IMR-90 (cell line): ENCODE results near the gene RASSF7.

ENCODE experiments used
- FOS ChIP-seq: fragments of 150-350 bp; IDR thresholded peaks from 2 replicates; pipeline ENCODE4 v1.6.1; 2016; ENCODE audit warnings: low read depth, low read length
- MXI1 ChIP-seq: IDR thresholded peaks from 2 replicates; pipeline ENCODE4 v1.6.1; 2012; ENCODE audit warnings: low read depth, mild to moderate bottlenecking, low read length, moderate library complexity, borderline replicate concordance
- POLR2A ChIP-seq: IDR thresholded peaks from 2 replicates; pipeline ENCODE4 v1.6.1; 2012; ENCODE audit warnings: mild to moderate bottlenecking, low read depth, low read length
- RAD21 ChIP-seq: IDR thresholded peaks from 2 replicates; pipeline ENCODE4 v1.6.1; 2012; ENCODE audit warnings: low read length, improper control_type of control experiment
- RFX5 ChIP-seq: IDR thresholded peaks from 2 replicates; pipeline ENCODE4 v1.8.0; 2012; ENCODE audit warnings: low read depth, mild to moderate bottlenecking, low read length, moderate library complexity
- TF ChIP-seq, protein P1 (sequence below): conservative IDR thresholded peaks from 2 replicates; pipeline ENCODE4 v1.5.1; 2012; ENCODE audit warnings: mild to moderate bottlenecking, low read depth, low read length, improper control_type of control experiment
- TF ChIP-seq, protein P2 (sequence below): fragments of 150-350 bp; IDR thresholded peaks from 2 replicates; pipeline ENCODE4 v1.6.1; 2017; ENCODE audit warnings: mild to moderate bottlenecking, antibody characterized with exemption, low read length, low read depth

DNA sequence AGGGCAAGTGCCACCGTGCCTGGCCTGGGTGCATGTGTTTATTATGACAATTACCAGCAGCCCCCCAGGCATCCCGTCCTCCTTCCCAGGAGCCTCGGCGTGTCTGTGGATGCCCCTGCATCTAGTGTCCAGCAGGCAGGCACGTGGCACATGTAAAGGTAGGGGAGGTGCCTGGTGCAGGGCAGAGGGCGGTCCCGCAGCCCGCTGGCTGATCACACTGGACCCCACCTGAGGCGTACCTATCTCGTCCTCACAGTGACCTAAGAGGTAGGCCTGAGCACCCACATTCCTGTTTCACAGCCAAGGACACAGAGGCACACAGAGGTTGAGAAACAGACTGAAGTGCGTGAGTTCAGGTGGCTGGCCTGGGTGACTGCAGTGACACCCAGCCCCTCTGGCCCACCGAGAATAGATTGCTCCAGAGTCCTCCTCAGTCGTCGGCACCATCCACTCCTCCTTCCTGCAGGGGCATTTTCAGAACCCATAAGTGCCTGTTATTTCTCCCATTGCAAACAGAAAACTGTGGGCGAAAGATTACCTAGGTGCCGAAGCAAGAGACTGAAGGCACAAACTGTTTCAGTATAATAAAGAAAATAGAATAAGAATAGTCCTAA, 12.5 kb downstream of the RASSF7 start:
- TF ChIP-seq, protein P1, sequence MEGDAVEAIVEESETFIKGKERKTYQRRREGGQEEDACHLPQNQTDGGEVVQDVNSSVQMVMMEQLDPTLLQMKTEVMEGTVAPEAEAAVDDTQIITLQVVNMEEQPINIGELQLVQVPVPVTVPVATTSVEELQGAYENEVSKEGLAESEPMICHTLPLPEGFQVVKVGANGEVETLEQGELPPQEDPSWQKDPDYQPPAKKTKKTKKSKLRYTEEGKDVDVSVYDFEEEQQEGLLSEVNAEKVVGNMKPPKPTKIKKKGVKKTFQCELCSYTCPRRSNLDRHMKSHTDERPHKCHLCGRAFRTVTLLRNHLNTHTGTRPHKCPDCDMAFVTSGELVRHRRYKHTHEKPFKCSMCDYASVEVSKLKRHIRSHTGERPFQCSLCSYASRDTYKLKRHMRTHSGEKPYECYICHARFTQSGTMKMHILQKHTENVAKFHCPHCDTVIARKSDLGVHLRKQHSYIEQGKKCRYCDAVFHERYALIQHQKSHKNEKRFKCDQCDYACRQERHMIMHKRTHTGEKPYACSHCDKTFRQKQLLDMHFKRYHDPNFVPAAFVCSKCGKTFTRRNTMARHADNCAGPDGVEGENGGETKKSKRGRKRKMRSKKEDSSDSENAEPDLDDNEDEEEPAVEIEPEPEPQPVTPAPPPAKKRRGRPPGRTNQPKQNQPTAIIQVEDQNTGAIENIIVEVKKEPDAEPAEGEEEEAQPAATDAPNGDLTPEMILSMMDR = no peak
- TF ChIP-seq FOS = no peak
- TF ChIP-seq RAD21 = no peak
- no peak for TF ChIP-seq POLR2A
- no peak for TF ChIP-seq MXI1
- no peak for TF ChIP-seq RFX5
- TF ChIP-seq, protein P2, sequence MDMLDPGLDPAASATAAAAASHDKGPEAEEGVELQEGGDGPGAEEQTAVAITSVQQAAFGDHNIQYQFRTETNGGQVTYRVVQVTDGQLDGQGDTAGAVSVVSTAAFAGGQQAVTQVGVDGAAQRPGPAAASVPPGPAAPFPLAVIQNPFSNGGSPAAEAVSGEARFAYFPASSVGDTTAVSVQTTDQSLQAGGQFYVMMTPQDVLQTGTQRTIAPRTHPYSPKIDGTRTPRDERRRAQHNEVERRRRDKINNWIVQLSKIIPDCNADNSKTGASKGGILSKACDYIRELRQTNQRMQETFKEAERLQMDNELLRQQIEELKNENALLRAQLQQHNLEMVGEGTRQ = no peak
